CD4-positive, alpha-beta T cell treated with Interleukin-15 for 1 hour (primary cell): ENCODE measurements around the gene LRCH4.

Experiments used
- DNase-seq: peaks from one replicate; pipeline ENCODE4 v3.0.0-alpha.2; 2020

LRCH4 gene

GRCh38 chr7:100582041-100582579 is 3.8 kb downstream of the LRCH4 start:
- no peak for DNase-seq

GRCh38 chr7:100580466-100581283 is 5.3 kb downstream of the LRCH4 start:
- DNase-seq = no peak

GRCh38 chr7:100578246-100579183 is 7.4 kb downstream of the LRCH4 start:
- no peak for DNase-seq

- DNase-seq = no peak
Measured at GRCh38 chr7:100577507-100577906, 8.4 kb downstream of the LRCH4 start.

GRCh38 chr7:100577103-100577502 is 8.8 kb downstream of the LRCH4 start:
- no peak for DNase-seq

- no peak for DNase-seq
Measured at GRCh38 chr7:100576384-100576993, 9.4 kb downstream of the LRCH4 start.

- no peak for DNase-seq
Measured at GRCh38 chr7:100575746-100576383, 10.1 kb downstream of the LRCH4 start.

GRCh38 chr7:100575206-100575631 is 10.7 kb downstream of the LRCH4 start:
- DNase-seq = no peak

- DNase-seq = no peak
Measured at GRCh38 chr7:100574362-100575205, 11.3 kb downstream of the LRCH4 start.

- DNase-seq = no peak
Measured at GRCh38 chr7:100573691-100574361, 12.1 kb downstream of the LRCH4 start, which contains the start of gene SAP25. Gene SAP25 (minus strand): TSS chr7:100573900. CDS start chr7:100573742, 158 bp downstream.

- DNase-seq = no peak
Measured at GRCh38 chr7:100572949-100573675, 12.8 kb downstream of the LRCH4 start.

GRCh38 chr7:100572281-100572948 is 13.5 kb downstream of the LRCH4 start:
- DNase-seq = no peak

- DNase-seq = no peak
Measured at GRCh38 chr7:100571829-100572116, 14.2 kb downstream of the LRCH4 start.

GRCh38 chr7:100570954-100571828 is 14.7 kb downstream of the LRCH4 start:
- no peak for DNase-seq

- peak; percentile 51 for DNase-seq
Measured at GRCh38 chr7:100568896-100569844, 16.8 kb downstream of the LRCH4 start.

GRCh38 chr7:100568176-100568895 is 17.6 kb downstream of the LRCH4 start:
- DNase-seq = no peak

- DNase-seq = no peak
Measured at GRCh38 chr7:100567751-100568175, 18.2 kb downstream of the LRCH4 start.
